A204.1 (cell line): Measurements from ENCODE around the gene CASP2.

Experiments
- FAIRE-seq: peaks from 2 replicates; lab custom pipeline; 2012; peaks lifted over from hg19 to GRCh38; lab: Jason Lieb, UNC

The CASP2 gene

GRCh38 chr7:143337216-143337615 is 49.1 kb downstream of the CASP2 start:
- no peak for FAIRE-seq

DNA sequence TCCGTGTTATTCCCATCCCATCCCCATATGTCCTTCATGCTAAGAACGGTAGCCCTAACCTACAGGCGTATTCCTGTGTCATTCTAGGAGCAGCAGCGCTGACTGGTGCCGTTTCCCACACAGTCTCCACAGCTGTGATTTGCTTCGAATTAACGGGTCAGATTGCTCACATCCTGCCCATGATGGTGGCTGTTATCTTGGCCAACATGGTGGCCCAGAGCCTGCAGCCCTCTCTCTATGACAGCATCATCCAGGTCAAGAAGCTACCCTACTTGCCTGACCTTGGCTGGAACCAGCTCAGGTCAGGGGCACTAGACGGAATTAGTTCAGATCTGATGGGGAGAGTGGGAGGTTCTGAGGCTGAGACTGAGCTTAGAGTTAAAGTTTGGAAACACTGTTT is 53.7 kb downstream of the CASP2 start:
- FAIRE-seq = no peak

DNA sequence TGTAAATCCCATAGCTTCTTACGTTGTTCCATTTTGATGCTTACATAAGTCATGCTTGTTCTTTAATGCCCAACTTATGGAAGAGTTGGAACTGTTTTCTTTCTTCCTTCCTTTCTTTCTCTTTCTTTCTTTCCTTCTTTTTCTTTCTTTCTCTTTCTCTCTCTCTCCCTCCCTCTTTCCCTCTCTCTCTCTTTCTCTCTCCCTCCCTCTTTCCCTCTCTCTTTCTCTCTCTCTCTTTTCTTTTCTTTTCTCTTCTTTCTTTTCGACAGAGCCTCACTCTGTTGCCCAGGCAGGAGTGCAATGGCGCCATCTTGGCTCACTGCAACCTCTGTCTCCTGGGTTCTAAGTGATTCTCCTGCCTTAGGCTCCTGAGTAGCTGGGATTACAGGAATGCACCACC is 55.4 kb downstream of the CASP2 start:
- no peak for FAIRE-seq

GRCh38 chr7:143345428-143345900 is 57.3 kb downstream of the CASP2 start:
- FAIRE-seq = no peak

GRCh38 chr7:143346018-143346417 is 57.9 kb downstream of the CASP2 start:
- no peak for FAIRE-seq

DNA sequence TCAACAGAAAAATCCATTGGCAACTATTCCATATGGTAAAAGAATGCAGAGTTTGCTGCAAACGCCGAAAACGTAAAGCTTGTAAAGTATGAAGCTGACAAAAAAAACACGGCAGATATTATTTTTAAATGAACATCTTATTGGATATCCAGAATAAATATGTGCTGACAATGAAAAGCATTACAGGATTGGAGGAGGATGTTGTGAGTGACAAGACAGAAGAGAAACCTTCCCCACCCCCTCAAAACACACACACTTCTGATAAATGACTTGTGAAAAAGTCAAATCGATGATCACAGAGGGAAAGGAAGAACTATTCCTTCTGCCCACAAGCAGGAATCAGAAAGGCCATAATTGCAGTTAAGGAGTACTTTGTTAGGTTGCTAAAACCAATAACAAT is 59.8 kb downstream of the CASP2 start:
- FAIRE-seq = no peak

- FAIRE-seq = no peak
Observed at GRCh38 chr7:143351060-143351459, 62.9 kb downstream of the CASP2 start.

GRCh38 chr7:143351574-143351973 is 63.4 kb downstream of the CASP2 start:
- FAIRE-seq = no peak

DNA sequence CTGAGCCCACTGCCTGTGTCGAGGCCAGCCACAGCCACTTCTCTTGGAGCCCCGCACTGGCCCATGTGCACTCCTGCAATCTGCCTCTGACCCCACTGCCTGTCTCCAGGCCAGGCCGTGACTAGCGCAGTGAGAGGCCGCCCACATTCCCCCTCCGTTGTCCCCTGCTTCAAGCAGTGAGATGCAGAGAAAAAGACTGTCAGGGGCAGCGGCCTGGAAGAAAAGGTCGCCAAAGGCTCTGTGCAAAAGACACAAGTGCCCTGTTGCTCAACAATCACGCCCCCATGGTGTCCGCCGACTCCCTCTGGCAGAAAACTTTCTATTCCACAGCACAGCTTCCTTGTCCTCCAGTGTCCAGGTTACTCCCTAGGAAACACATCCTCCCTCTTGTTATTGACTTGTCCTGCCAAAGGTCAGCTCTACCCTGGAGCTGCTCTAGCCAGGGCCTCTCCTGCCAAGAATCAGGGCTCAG is 64.4 kb downstream of the CASP2 start:
- no peak for FAIRE-seq

DNA sequence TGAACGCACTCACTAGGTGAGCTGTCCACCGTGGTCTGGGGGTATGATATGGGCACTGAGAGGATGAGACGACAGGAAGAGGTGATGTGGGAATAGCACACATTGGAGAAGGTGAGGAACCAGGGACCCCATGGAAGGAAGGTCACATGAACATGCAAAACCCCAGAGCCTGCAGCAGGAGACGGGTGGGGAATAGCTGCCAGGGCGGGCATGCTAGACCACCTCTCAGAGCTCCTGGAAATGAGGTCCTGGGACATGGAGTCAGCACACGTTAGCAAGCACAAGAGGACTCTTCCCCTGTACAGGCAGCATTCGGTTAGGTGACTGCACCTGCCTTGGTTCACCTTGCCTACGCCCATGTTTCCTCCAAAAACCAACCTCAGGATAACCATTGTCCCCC is 66.2 kb downstream of the CASP2 start:
- no peak for FAIRE-seq

DNA sequence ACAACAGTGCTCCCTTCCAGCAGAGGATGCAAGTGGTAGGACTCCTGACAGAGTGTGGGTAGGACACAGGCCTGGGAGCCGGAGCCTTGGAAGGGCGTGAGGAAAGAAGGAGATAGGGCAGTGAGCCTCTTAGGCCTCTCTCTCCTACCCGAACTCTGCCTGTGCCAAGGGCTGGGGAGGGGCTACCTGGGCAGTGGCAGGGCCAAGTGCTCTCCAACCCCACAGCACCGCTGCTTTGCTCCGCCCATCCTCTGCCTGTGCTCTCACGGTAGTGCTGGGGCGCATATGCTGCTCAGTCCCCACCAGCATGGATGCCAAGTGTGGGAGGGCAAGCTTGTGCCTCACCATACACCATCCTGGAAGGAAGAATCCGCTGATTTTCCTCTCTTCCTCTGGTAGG is 66.8 kb downstream of the CASP2 start:
- FAIRE-seq = no peak

GRCh38 chr7:143355450-143356385 is 67.6 kb downstream of the CASP2 start:
- no peak for FAIRE-seq

DNA sequence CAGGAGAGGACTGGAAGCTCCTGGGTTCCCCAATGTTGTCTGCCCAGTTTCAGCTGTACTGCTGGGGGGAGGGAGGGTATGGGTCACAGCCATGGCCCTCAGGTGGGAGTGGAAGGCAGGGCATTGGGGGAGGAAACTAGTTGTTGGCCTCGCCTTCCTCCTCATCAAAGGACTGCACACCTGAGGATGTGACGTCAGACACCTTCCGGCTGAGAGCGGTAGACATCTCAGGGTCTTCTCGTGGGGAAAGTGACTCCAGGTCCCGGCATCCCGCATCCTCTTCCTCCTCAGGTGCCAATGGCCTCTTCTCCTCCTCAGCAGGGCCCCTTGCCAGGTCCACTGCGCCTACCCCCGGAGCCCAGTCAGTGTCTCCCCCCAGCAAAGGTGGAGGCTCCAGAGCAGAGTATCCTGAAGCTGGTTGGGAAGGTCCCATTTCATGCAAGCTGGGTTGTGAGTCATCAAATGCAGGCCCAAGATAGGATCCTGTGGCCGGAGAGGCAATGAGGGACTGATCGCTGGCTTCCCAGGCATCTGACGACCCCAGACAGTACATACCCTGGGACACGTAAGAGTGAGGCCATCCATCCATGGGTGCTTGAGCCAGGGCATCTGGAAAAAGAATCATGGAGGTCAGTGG is 68.4 kb downstream of the CASP2 start:
- FAIRE-seq = no peak
